B cell (primary cell): ENCODE data around the gene MYRFL. TPM values are rescaled to one million over a fixed set of nuclear protein-coding genes. Genes with fewer than 3 reads are reported as not detected.

Source experiments
- ATAC-seq: fragments of 200-7000 bp; cut with Tn5 transposase; one replicate; pipeline ENCODE4 v1.10.0; 2021; ENCODE audit warnings: low read depth, mild to moderate bottlenecking, moderate number of reproducible peaks, moderate library complexity
- CTCF ChIA-PET: fragments of 350-600 bp; sonication (Branson Sonifier 250); formaldehyde crosslinking; loops from one replicate; lab custom pipeline; 2021; ENCODE audit warnings: antibody characterized with exemption, inconsistent platforms; lab: Charles Lee
- POLR2A ChIA-PET: fragments of 350-600 bp; sonication (Branson Sonifier 250); formaldehyde crosslinking; loops from one replicate; lab custom pipeline; 2021; ENCODE audit warnings: antibody characterized with exemption; lab: Charles Lee
- DNase-seq: peaks from one replicate; pipeline ENCODE4 v3.0.0; 2013
- H2AFZ ChIP-seq: 2 replicates; pipeline ENCODE4 v1.6.1; 2012; ENCODE audit warnings: mild to moderate bottlenecking, low read depth, low read length; ENCODE audit not compliant: insufficient read depth, poor library complexity, severe bottlenecking
- H3K27ac ChIP-seq, 2 donors: 1 replicate in 1 of 2; 2 replicates in 1 of 2; pipeline ENCODE4 v1.5.1; 2012 to 2013; ENCODE audit warnings: low read length in 2 of 2, mild to moderate bottlenecking in 2 of 2, moderate library complexity in 1 of 2
- H3K27me3 ChIP-seq, 4 experiments: fragments of 200-600 bp in 1 of 4; sonication (generic) in 1 of 4; replicated peaks in 1 of 4; 1 replicate in 2 of 4; 2 replicates in 2 of 4; pipeline versions ENCODE4 v1.6.1 to v1.7.0; 2013 to 2016; ENCODE audit warnings: low read length in 3 of 4, mild to moderate bottlenecking in 2 of 4, mixed read lengths in 1 of 4, moderate library complexity in 1 of 4; ENCODE audit not compliant: insufficient read depth in 4 of 4, control insufficient read depth in 3 of 4; ENCODE audit errors: control extremely low read depth in 1 of 4
- H3K36me3 ChIP-seq, 2 experiments: replicated peaks in 1 of 2; 1 replicate in 1 of 2; 2 replicates in 1 of 2; pipeline versions ENCODE4 v1.6.1 to v1.7.1; 2013; ENCODE audit warnings: low read length in 1 of 2; ENCODE audit not compliant: insufficient read depth in 2 of 2, control insufficient read depth in 1 of 2; ENCODE audit errors: control extremely low read depth in 1 of 2, extremely low read depth in 1 of 2
- H3K4me1 ChIP-seq, 2 donors: fragments of 200-600 bp in 1 of 2; sonication (generic) in 1 of 2; 1 replicate in 1 of 2; 2 replicates in 1 of 2; pipeline versions ENCODE4 v1.5.1 to v1.6.1; 2013 to 2017; ENCODE audit warnings: low read length in 2 of 2; ENCODE audit not compliant: control insufficient read depth in 2 of 2, insufficient read depth in 2 of 2
- H3K4me2 ChIP-seq: replicated peaks from 2 replicates; pipeline ENCODE3; 2012; ENCODE audit warnings: mild to moderate bottlenecking, low read depth, low read length; ENCODE audit not compliant: poor library complexity, severe bottlenecking
- H3K4me3 ChIP-seq, 5 experiments: fragments of 200-600 bp in 1 of 5; sonication (generic) in 1 of 5; 1 replicate in 3 of 5; 2 replicates in 2 of 5; pipeline versions ENCODE4 v1.5.1 to v1.7.0; 2011 to 2016; ENCODE audit warnings: low read length in 4 of 5, mild to moderate bottlenecking in 4 of 5, low read depth in 2 of 5, control low read depth in 1 of 5, moderate library complexity in 1 of 5; ENCODE audit not compliant: insufficient read depth in 1 of 5; ENCODE audit errors: control extremely low read depth in 1 of 5, extremely low read depth in 1 of 5
- H3K79me2 ChIP-seq: fragments of 200-600 bp; sonication (generic); one replicate; pipeline ENCODE4 v1.6.0; 2016; ENCODE audit warnings: low read length; ENCODE audit not compliant: control insufficient read depth, insufficient read depth
- H3K9ac ChIP-seq: fragments of 200-600 bp; sonication (generic); 2 replicates; pipeline ENCODE4 v1.6.1; 2017; ENCODE audit warnings: mild to moderate bottlenecking, low read length, moderate library complexity
- H3K9me3 ChIP-seq, 3 donors: one replicate each; pipeline versions ENCODE4 v1.6.1 to v1.7.1; 2013; ENCODE audit warnings: low read length in 2 of 3; ENCODE audit not compliant: control insufficient read depth in 2 of 3, insufficient read depth in 1 of 3; ENCODE audit errors: control extremely low read depth in 1 of 3
- H4K20me1 ChIP-seq: 2 replicates; pipeline ENCODE4 v1.6.0; 2012; ENCODE audit warnings: mild to moderate bottlenecking, low read length; ENCODE audit not compliant: insufficient read depth, control insufficient read depth, poor library complexity, severe bottlenecking
- H3K27ac Mint-ChIP-seq: one replicate; pipeline ENCODE4 v1.8.0; 2021; ENCODE audit warnings: mixed read lengths
- H3K27me3 Mint-ChIP-seq: one replicate; pipeline ENCODE4 v1.8.0; 2021; ENCODE audit warnings: mixed read lengths
- H3K4me1 Mint-ChIP-seq: one replicate; pipeline ENCODE4 v1.8.0; 2021; ENCODE audit warnings: mixed read lengths
- H3K4me3 Mint-ChIP-seq: one replicate; pipeline ENCODE4 v1.8.0; 2021; ENCODE audit warnings: mixed read lengths
- H3K9me3 Mint-ChIP-seq: one replicate; pipeline ENCODE4 v1.8.0; 2022; ENCODE audit warnings: mixed read lengths; ENCODE audit not compliant: insufficient read depth
- CTCF ChIP-seq: fragments of 200-600 bp; IDR thresholded peaks from one replicate; pipeline ENCODE4 v1.8.0; 2022; ENCODE audit warnings: antibody characterized with exemption, mild to moderate bottlenecking
- EZH2 ChIP-seq: IDR thresholded peaks from 2 replicates; pipeline ENCODE4 v1.6.1; 2012; ENCODE audit warnings: borderline replicate concordance, low read depth, mild to moderate bottlenecking, moderate library complexity, low read length; ENCODE audit not compliant: insufficient read depth, poor library complexity, severe bottlenecking
- WGBS: methylation state at CpG from one replicate; pipeline ENCODE4 v1.1.5; 2013; ENCODE audit warnings: missing lambda C conversion rate; ENCODE audit not compliant: insufficient coverage; 5-methylcytosine and 5-hydroxymethylcytosine counted together
- intact Hi-C: fragments of 100-400 bp; cut with micrococcal nuclease; formaldehyde crosslinking; loops from one replicate; pipeline ENCODE4 v1.10.0; 2022
- polyA plus RNA-seq: library from polyadenylated mRNA; depleted of rRNA; stranded (reverse); fragments of >200 nt; gene quantifications from 2 replicates; pipeline ENCODE4 v1.2.3, GENCODE V29; 2012
- total RNA-seq, 2 donors: library from RNA; stranded (reverse); fragments of 120-200 nt in 1 of 2; gene quantifications; 1 replicate in 1 of 2; 2 replicates in 1 of 2; pipeline versions ENCODE4 v1.2.3 to v1.2.4, GENCODE V29; 2013 to 2022

MYRFL gene
- total and polyA plus RNA-seq, 2 donors (not counting 1 experiment from before 2014, with no cell fraction given) = 0.28 TPM; not detected in 1

DNA sequence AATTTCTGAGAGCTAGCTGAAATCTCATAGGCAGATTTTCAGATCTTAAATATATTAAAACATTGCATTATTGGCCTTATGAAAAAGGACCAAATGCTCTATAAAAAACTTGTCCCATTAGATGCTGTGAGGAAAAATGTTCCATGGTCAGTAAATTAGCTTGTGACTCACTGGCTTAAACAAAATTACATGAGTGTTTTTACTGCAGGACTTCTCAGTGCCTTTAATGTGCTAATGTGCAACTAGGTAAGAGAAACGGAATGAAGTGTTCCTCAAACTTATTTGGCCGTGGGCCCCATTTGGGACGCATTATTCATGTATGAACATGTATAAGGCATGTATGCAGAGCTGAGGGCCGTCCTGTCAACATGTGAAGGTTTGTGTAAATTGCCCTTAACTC is 41.7 kb downstream of the MYRFL start:
- intact Hi-C loops = no loop called here
- Histone ChIP-seq H3K27me3 (no peaks in the 10 kb centered on the region), H3K27ac (no peak overlapping the region), H2AFZ (no peak overlapping the region), H3K9me3 (peaks cover 0 to 2% (median 0%) of the 10 kb centered on the region in 3 donors), H3K4me2 (no peak overlapping the region), H3K4me1 (no peaks in the 10 kb centered on the region), H3K36me3 (no peaks in the 10 kb centered on the region), H3K9ac (no peak overlapping the region), H3K4me3 (no peak overlapping the region), H3K79me2 (no peaks in the 10 kb centered on the region), H4K20me1 (no peaks in the 10 kb centered on the region)
- 92% methylated on average over 3 of the region's 4 CpGs for WGBS
- ATAC-seq = no peak
- H3K9me3 Mint-ChIP-seq = no peaks in the 10 kb centered on the region
- no peaks in the 10 kb centered on the region for H3K4me1 Mint-ChIP-seq
- no peak for TF ChIP-seq CTCF
- TF ChIP-seq EZH2 = no peak
- CTCF ChIA-PET = interaction anchor here (0.6 to 1.9 kb wide), 3 partner anchors 13 to 1755 kb away, joined by 3 to 5 read pairs (median 4); no protein-coding TSS in a partner anchor
- H3K27ac Mint-ChIP-seq = no peak overlapping the region
- DNase-seq = no peak
- peaks cover 12% of the 10 kb centered on the region for H3K27me3 Mint-ChIP-seq
- POLR2A ChIA-PET = no interaction called here
- no peak overlapping the region for H3K4me3 Mint-ChIP-seq

GRCh38 chr12:69868695-69869094 is 43.7 kb downstream of the MYRFL start:
- no peaks in the 10 kb centered on the region for H3K27me3 ChIP-seq
- no peaks in the 10 kb centered on the region for H3K4me1 ChIP-seq
- no peak overlapping the region for H3K9ac ChIP-seq
- 98% methylated on average over 7 of the region's 9 CpGs for WGBS
- H3K4me3 ChIP-seq = no peak overlapping the region
- CTCF ChIA-PET = no interaction called here
- DNase-seq (no peak), ATAC-seq (no peak)
- TF ChIP-seq EZH2 (no peak), CTCF (no peak)
- H3K36me3 ChIP-seq = no peaks in the 10 kb centered on the region
- no peak overlapping the region for H3K27ac Mint-ChIP-seq
- H3K4me3 Mint-ChIP-seq = no peak overlapping the region
- no peaks in the 10 kb centered on the region for H4K20me1 ChIP-seq
- intact Hi-C loops = no loop called here
- POLR2A ChIA-PET = no interaction called here
- no peaks in the 10 kb centered on the region for H3K4me1 Mint-ChIP-seq
- no peaks in the 10 kb centered on the region for H3K79me2 ChIP-seq
- peaks cover 0 to 2% (median 0%) of the 10 kb centered on the region in 3 donors for H3K9me3 ChIP-seq
- no peak overlapping the region for H2AFZ ChIP-seq
- peaks cover 13% of the 10 kb centered on the region for H3K27me3 Mint-ChIP-seq
- no peak overlapping the region for H3K4me2 ChIP-seq
- H3K27ac ChIP-seq = no peak overlapping the region
- no peaks in the 10 kb centered on the region for H3K9me3 Mint-ChIP-seq
